ENCODE measurements around the gene SCUBE1.

- TF ChIP-seq CTCF (IDR thresholded peaks at IDR 0.05) (no peak), TCF7L2 (IDR thresholded peaks at IDR 0.05; ENCODE audit: low read depth, low read length) (no peak), POLR2AphosphoS5 (IDR thresholded peaks at IDR 0.05; ENCODE audit: low read depth, low read length) (no peak)
These were observed 133.2 kb downstream of the SCUBE1 start for GRCh38 chr22:43209971-43210370.
